ENCODE data around the gene CYBRD1.

DNA sequence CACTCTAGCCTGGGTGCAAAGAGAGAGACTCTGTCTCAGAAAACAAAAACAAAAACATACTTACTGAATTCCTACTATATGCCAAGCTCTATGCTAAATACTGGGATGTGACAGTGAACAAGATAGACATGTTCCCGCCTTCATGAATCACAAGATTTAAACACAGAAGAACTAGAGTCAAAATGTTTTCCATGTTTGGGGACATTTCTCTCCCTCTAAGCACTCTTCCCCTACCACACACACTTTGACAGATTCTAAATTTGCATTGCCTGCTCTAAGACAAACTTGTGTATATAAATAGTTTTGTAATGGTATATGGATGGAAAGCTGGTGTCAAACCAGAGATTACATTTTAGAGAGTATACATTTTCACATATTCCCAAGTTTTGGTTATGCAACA, 11.1 kb downstream of the CYBRD1 start:
- TF ChIP-seq EZH2 (IDR thresholded peaks at IDR 0.05; ENCODE audit: borderline replicate concordance, control insufficient read depth, low read depth, low read length) (no peak), REST (IDR thresholded peaks at IDR 0.05; ENCODE audit: low read depth, low read length) (no peak), MAX (IDR thresholded peaks at IDR 0.05; ENCODE audit: low read depth, low read length) (no peak), POLR2A (IDR thresholded peaks at IDR 0.05; ENCODE audit: low read depth, low read length) (no peak), NFYB (IDR thresholded peaks at IDR 0.05; ENCODE audit: insufficient read depth, low read depth, low read length) (no peak), POLR2AphosphoS5 (IDR thresholded peaks at IDR 0.05; ENCODE audit: low read length) (no peak), RAD21 (IDR thresholded peaks at IDR 0.05; ENCODE audit: insufficient read depth, low read depth, low read length) (no peak), BRCA1 (IDR thresholded peaks at IDR 0.05; ENCODE audit: low read depth, low read length) (no peak), SIN3A (IDR thresholded peaks at IDR 0.05; ENCODE audit: low read depth, low read length) (no peak), ZNF592 (IDR thresholded peaks at IDR 0.05) (no peak)
